ENCODE results near the gene DLAT.

The DLAT gene

GRCh38 chr11:112016088-112016764, 9.0 kb upstream of the DLAT start:
- Histone ChIP-seq H3K27ac (ENCODE audit: low read length) (peak overlapping the region; percentile 84), H3K9me3 (ENCODE audit: insufficient read depth, low read length) (no peaks in the 10 kb centered on the region), H3K4me1 (ENCODE audit: low read length) (peaks cover 33% of the 10 kb centered on the region), H3K27me3 (ENCODE audit: low read depth, low read length) (no peaks in the 10 kb centered on the region), H3K79me2 (ENCODE audit: low read length) (no peaks in the 10 kb centered on the region), H3K9ac (ENCODE audit: low read length) (peak overlapping the region; percentile 60), H2AFZ (ENCODE audit: low read depth, low read length) (peak overlapping the region; percentile 2; the same call in 1 of the 2 replicates), H3K4me3 (ENCODE audit: low read length) (peak overlapping the region; percentile 70), H4K20me1 (ENCODE audit: insufficient read depth, low read length) (no peaks in the 10 kb centered on the region), H3K4me2 (ENCODE audit: low read length) (peak overlapping the region; percentile 94), H3K36me3 (replicated peaks; ENCODE audit: low read depth, low read length) (peaks cover 30% of the 10 kb centered on the region)
- no peak for TF ChIP-seq EZH2phosphoT487 (IDR thresholded peaks at IDR 0.05; ENCODE audit: low read depth)
- no peak for TF ChIP-seq CTCF (IDR thresholded peaks at IDR 0.05; ENCODE audit: low read depth, low read length)

GRCh38 chr11:112016765-112017376, 8.3 kb upstream of the DLAT start:
- H3K4me3 ChIP-seq (ENCODE audit: low read length), result peak overlapping the region; percentile 70
- H4K20me1 ChIP-seq (ENCODE audit: insufficient read depth, low read length), result no peaks in the 10 kb centered on the region
- H3K9ac ChIP-seq (ENCODE audit: low read length), result peak overlapping the region; percentile 60
- H3K27me3 ChIP-seq (ENCODE audit: low read depth, low read length), result no peaks in the 10 kb centered on the region
- H3K9me3 ChIP-seq (ENCODE audit: insufficient read depth, low read length), result no peaks in the 10 kb centered on the region
- peaks cover 33% of the 10 kb centered on the region for H3K4me1 ChIP-seq (ENCODE audit: low read length)
- peak overlapping the region; percentile 94 for H3K4me2 ChIP-seq (ENCODE audit: low read length)
- H3K79me2 ChIP-seq (ENCODE audit: low read length), result no peaks in the 10 kb centered on the region
- H3K27ac ChIP-seq (ENCODE audit: low read length), result peak overlapping the region; percentile 84
- H2AFZ ChIP-seq (ENCODE audit: low read depth, low read length), result no peak overlapping the region
- TF ChIP-seq EZH2phosphoT487 (IDR thresholded peaks at IDR 0.05; ENCODE audit: low read depth) (no peak), CTCF (IDR thresholded peaks at IDR 0.05; ENCODE audit: low read depth, low read length) (no peak)
- peaks cover 35% of the 10 kb centered on the region for H3K36me3 ChIP-seq (replicated peaks; ENCODE audit: low read depth, low read length)

GRCh38 chr11:112017538-112017937, 7.7 kb upstream of the DLAT start:
- H3K9me3 ChIP-seq (ENCODE audit: insufficient read depth, low read length), result no peaks in the 10 kb centered on the region
- no peak overlapping the region for H3K4me2 ChIP-seq (ENCODE audit: low read length)
- H3K4me1 ChIP-seq (ENCODE audit: low read length), result peaks cover 40% of the 10 kb centered on the region
- peaks cover 38% of the 10 kb centered on the region for H3K36me3 ChIP-seq (replicated peaks; ENCODE audit: low read depth, low read length)
- no peak overlapping the region for H2AFZ ChIP-seq (ENCODE audit: low read depth, low read length)
- no peaks in the 10 kb centered on the region for H3K79me2 ChIP-seq (ENCODE audit: low read length)
- no peak overlapping the region for H3K9ac ChIP-seq (ENCODE audit: low read length)
- no peaks in the 10 kb centered on the region for H4K20me1 ChIP-seq (ENCODE audit: insufficient read depth, low read length)
- no peak for TF ChIP-seq EZH2phosphoT487 (IDR thresholded peaks at IDR 0.05; ENCODE audit: low read depth)
- no peak for TF ChIP-seq CTCF (IDR thresholded peaks at IDR 0.05; ENCODE audit: low read depth, low read length)
- no peak overlapping the region for H3K27ac ChIP-seq (ENCODE audit: low read length)
- H3K27me3 ChIP-seq (ENCODE audit: low read depth, low read length), result no peaks in the 10 kb centered on the region
- H3K4me3 ChIP-seq (ENCODE audit: low read length), result no peak overlapping the region

- H3K9ac ChIP-seq (ENCODE audit: low read length), result no peak overlapping the region
- no peaks in the 10 kb centered on the region for H4K20me1 ChIP-seq (ENCODE audit: insufficient read depth, low read length)
- H3K27me3 ChIP-seq (ENCODE audit: low read depth, low read length), result no peaks in the 10 kb centered on the region
- peaks cover 6% of the 10 kb centered on the region; the same call in 1 of the 2 replicates for H3K79me2 ChIP-seq (ENCODE audit: low read length)
- no peak overlapping the region for H2AFZ ChIP-seq (ENCODE audit: low read depth, low read length)
- H3K9me3 ChIP-seq (ENCODE audit: insufficient read depth, low read length), result no peaks in the 10 kb centered on the region
- TF ChIP-seq EZH2phosphoT487 (IDR thresholded peaks at IDR 0.05; ENCODE audit: low read depth), result no peak
- no peak for TF ChIP-seq CTCF (IDR thresholded peaks at IDR 0.05; ENCODE audit: low read depth, low read length)
- no peak overlapping the region for H3K27ac ChIP-seq (ENCODE audit: low read length)
- H3K4me3 ChIP-seq (ENCODE audit: low read length), result no peak overlapping the region
- peaks cover 55% of the 10 kb centered on the region for H3K4me1 ChIP-seq (ENCODE audit: low read length)
- peaks cover 46% of the 10 kb centered on the region for H3K36me3 ChIP-seq (replicated peaks; ENCODE audit: low read depth, low read length)
- H3K4me2 ChIP-seq (ENCODE audit: low read length), result no peak overlapping the region
Measured at GRCh38 chr11:112019066-112019465, 6.1 kb upstream of the DLAT start.
